Measurements from ENCODE around the gene USP13. TPM values are rescaled to one million over a fixed set of nuclear protein-coding genes. Genes with fewer than 3 reads are reported as not detected.

Gene USP13
- total RNA-seq, 4 donors from 2014 or later: 1.6 to 12.4 (median 5.7) TPM

- Histone ChIP-seq H3K27ac (no peak overlapping the region), H3K36me3 (no peaks in the 10 kb centered on the region), H3K4me1 (no peaks in the 10 kb centered on the region), H3K27me3 (no peaks in the 10 kb centered on the region), H3K9me3 (no peaks in the 10 kb centered on the region), H3K4me3 (no peak overlapping the region)
- TF ChIP-seq CTCF (IDR thresholded peaks at IDR 0.05): no peak
- no peak for TF ChIP-seq POLR2A (IDR thresholded peaks at IDR 0.05)
- DNase-seq: no peak
These were observed 172.8 kb downstream of the USP13 start for GRCh38 chr3:179825527-179826246.

- no peak for TF ChIP-seq POLR2A (IDR thresholded peaks at IDR 0.05)
- no peak for TF ChIP-seq CTCF (IDR thresholded peaks at IDR 0.05)
- H3K27me3 ChIP-seq: no peaks in the 10 kb centered on the region
- H3K4me1 ChIP-seq: no peaks in the 10 kb centered on the region
- no peaks in the 10 kb centered on the region for H3K9me3 ChIP-seq
- no peak overlapping the region for H3K27ac ChIP-seq
- H3K4me3 ChIP-seq: no peak overlapping the region
- no peaks in the 10 kb centered on the region for H3K36me3 ChIP-seq
- no peak for DNase-seq
These were observed 173.4 kb downstream of the USP13 start for GRCh38 chr3:179826247-179826637.

GRCh38 chr3:179828738-179829137 lies 175.9 kb downstream of the USP13 start:
- Histone ChIP-seq H3K4me1 (no peaks in the 10 kb centered on the region), H3K4me3 (no peak overlapping the region), H3K27ac (no peak overlapping the region), H3K36me3 (no peaks in the 10 kb centered on the region), H3K27me3 (no peaks in the 10 kb centered on the region), H3K9me3 (no peaks in the 10 kb centered on the region)
- no peak for DNase-seq
- TF ChIP-seq CTCF (IDR thresholded peaks at IDR 0.05) (no peak), POLR2A (IDR thresholded peaks at IDR 0.05) (no peak)

GRCh38 chr3:179829401-179829800 lies 176.6 kb downstream of the USP13 start:
- Histone ChIP-seq H3K4me1 (no peaks in the 10 kb centered on the region), H3K36me3 (no peaks in the 10 kb centered on the region), H3K9me3 (no peaks in the 10 kb centered on the region), H3K27me3 (no peaks in the 10 kb centered on the region), H3K4me3 (no peak overlapping the region), H3K27ac (no peak overlapping the region)
- no peak for TF ChIP-seq POLR2A (IDR thresholded peaks at IDR 0.05)
- no peak for TF ChIP-seq CTCF (IDR thresholded peaks at IDR 0.05)
- DNase-seq: no peak

GRCh38 chr3:179832333-179832854 lies 179.6 kb downstream of the USP13 start:
- Histone ChIP-seq H3K4me1 (no peaks in the 10 kb centered on the region), H3K27ac (no peak overlapping the region), H3K4me3 (no peak overlapping the region), H3K27me3 (no peaks in the 10 kb centered on the region), H3K36me3 (no peaks in the 10 kb centered on the region), H3K9me3 (no peaks in the 10 kb centered on the region)
- no peak for TF ChIP-seq CTCF (IDR thresholded peaks at IDR 0.05)
- TF ChIP-seq POLR2A (IDR thresholded peaks at IDR 0.05): no peak
- DNase-seq: no peak

All from Peyer's patch (tissue), 4 donors.